GM12878 (cell line): Measurements from ENCODE around the gene GINM1. TPM values are rescaled to one million over a fixed set of nuclear protein-coding genes. Genes with fewer than 3 reads are reported as not detected.

ENCODE experiments used
- BCLAF1 ChIP-seq: fragments of 450-650 bp; IDR thresholded peaks from 2 replicates; pipeline ENCODE4 v1.6.1; 2017; ENCODE audit warnings: antibody characterized with exemption, mild to moderate bottlenecking, moderate library complexity
- BHLHE40 ChIP-seq, 2 experiments: fragments of 450-650 bp in 1 of 2; IDR thresholded peaks; 2 replicates each; pipeline ENCODE4 v1.6.1; 2011 to 2017; ENCODE audit warnings: low read depth in 2 of 2, borderline replicate concordance in 1 of 2, improper control_type of control experiment in 1 of 2, low read length in 1 of 2, mild to moderate bottlenecking in 1 of 2
- DPF2 ChIP-seq: fragments of 450-650 bp; IDR thresholded peaks from 2 replicates; pipeline ENCODE4 v1.6.1; 2017; ENCODE audit warnings: mild to moderate bottlenecking
- E4F1 ChIP-seq: fragments of 450-650 bp; IDR thresholded peaks from 2 replicates; pipeline ENCODE4 v1.6.1; 2018; ENCODE audit warnings: borderline replicate concordance, mild to moderate bottlenecking; ENCODE audit not compliant: partially characterized antibody
- HCFC1 ChIP-seq: fragments of 150-350 bp; IDR thresholded peaks from 2 replicates; pipeline ENCODE4 v1.6.1; 2014; ENCODE audit warnings: low read length
- IKZF2 ChIP-seq, 2 experiments: fragments of 450-650 bp; IDR thresholded peaks; 2 replicates each; pipeline ENCODE4 v1.6.1; 2017; ENCODE audit warnings: mild to moderate bottlenecking in 2 of 2, moderate library complexity in 2 of 2
- LARP7 ChIP-seq: fragments of 450-650 bp; IDR thresholded peaks from 2 replicates; pipeline ENCODE4 v1.6.1; 2017; ENCODE audit warnings: mild to moderate bottlenecking
- MYB ChIP-seq: fragments of 150-350 bp; IDR thresholded peaks from 2 replicates; pipeline ENCODE4 v1.6.1; 2014; ENCODE audit warnings: mild to moderate bottlenecking, low read depth, low read length, borderline replicate concordance
- NBN ChIP-seq: fragments of 450-650 bp; IDR thresholded peaks from 2 replicates; pipeline ENCODE4 v1.6.1; 2016
- NFIC ChIP-seq: IDR thresholded peaks from 2 replicates; pipeline ENCODE4 v1.6.1; 2012; ENCODE audit warnings: low read depth, mild to moderate bottlenecking, inconsistent platforms, low read length, moderate library complexity
- NKRF ChIP-seq: fragments of 450-650 bp; conservative IDR thresholded peaks from 2 replicates; pipeline ENCODE4 v1.6.1; 2017; ENCODE audit warnings: mild to moderate bottlenecking, moderate library complexity
- NR2C2 ChIP-seq: IDR thresholded peaks from 2 replicates; pipeline ENCODE4 v1.6.1; 2011; ENCODE audit warnings: borderline replicate concordance, low read depth; ENCODE audit not compliant: control insufficient read depth, insufficient read length
- SMARCA5 ChIP-seq: fragments of 450-650 bp; IDR thresholded peaks from 2 replicates; pipeline ENCODE4 v1.6.1; 2017; ENCODE audit warnings: mild to moderate bottlenecking
- TAF1 ChIP-seq: IDR thresholded peaks from 2 replicates; pipeline ENCODE4 v1.6.1; 2011; ENCODE audit warnings: mild to moderate bottlenecking, low read depth, low read length, borderline replicate concordance
- YY1 ChIP-seq: IDR thresholded peaks from 2 replicates; pipeline ENCODE4 v1.6.1; 2011; ENCODE audit warnings: low read depth, mild to moderate bottlenecking, low read length
- ZNF207 ChIP-seq: fragments of 450-650 bp; IDR thresholded peaks from 2 replicates; pipeline ENCODE4 v1.6.1; 2014; ENCODE audit warnings: antibody characterized with exemption, mild to moderate bottlenecking, borderline replicate concordance
- ZNF217 ChIP-seq: fragments of 450-650 bp; IDR thresholded peaks from 2 replicates; pipeline ENCODE4 v1.6.1; 2017; ENCODE audit warnings: antibody characterized with exemption, mild to moderate bottlenecking
- ZNF687 ChIP-seq: fragments of 450-650 bp; IDR thresholded peaks from 2 replicates; pipeline ENCODE4 v1.6.1; 2017; ENCODE audit warnings: mild to moderate bottlenecking, moderate library complexity
- polyA plus RNA-seq, 11 experiments: library from polyadenylated mRNA; depleted of rRNA in 4 of 11; unstranded in 6 of 11; stranded (reverse) in 5 of 11; fragments of >200 nt; fragmentation: Nextera tagmentation in 4 of 11; fragmentation: Illumina TruSeq in 1 of 11; extraction: Ambion mirVana in 4 of 11; extraction: Trizol in 1 of 11; gene quantifications; 1 replicate in 1 of 11; 2 replicates in 10 of 11; pipeline versions ENCODE4 v1.2.1 to v1.2.3, GENCODE V29; 2011 to 2016; ENCODE audit warnings: inconsistent platforms in 2 of 11, missing spikeins in 2 of 11, low read depth in 1 of 11
- total RNA-seq, 4 experiments: library from RNA; depleted of rRNA in 3 of 4; stranded (reverse); fragments of >200 nt in 3 of 4; fragmentation: Illumina TruSeq in 1 of 4; extraction: Trizol in 1 of 4; gene quantifications; 2 replicates each; pipeline versions ENCODE4 v1.2.1 to v1.2.3, GENCODE V29; 2013 to 2021

Gene GINM1
- total and polyA plus RNA-seq, 10 of the 15 experiments (the other 5 are each of a cell fraction or from before 2014, with no cell fraction given): 10.6 to 38.1 (median 30.8) TPM

- TF ChIP-seq E4F1 (no peak), SMARCA5 (0 out of 2 replicates have a peak, but pooled peaks have one; percentile 34), ZNF207 (peak; percentile 38; the same call in 1 of the 2 replicates), BHLHE40 (IDR thresholded peaks at IDR 0.05; ENCODE audit: borderline replicate concordance in 1 of 2, low read depth in 2 of 2, low read length in 1 of 2) (0 out of 4 replicates have a peak, but pooled peaks of 1 of the 2 experiments have one; percentile 5), YY1 (peak; percentile 94), ZNF217 (no peak), MYB (no peak), ZNF687 (peak; percentile 23; the same call in 1 of the 2 replicates), HCFC1 (no peak), NR2C2 (no peak), NFIC (no peak), LARP7 (peak; percentile 71), NKRF (peak; percentile 65), BCLAF1 (no peak), NBN (peak; percentile 15; the same call in 1 of the 2 replicates), IKZF2 (IDR thresholded peaks at IDR 0.05) (no peak; a peak in 1 of 4 replicates), DPF2 (0 out of 2 replicates have a peak, but pooled peaks have one; percentile 39), TAF1 (peak; percentile 57; the same call in 1 of the 2 replicates)
These were observed 427 bp downstream of the GINM1 start (continued) for GRCh38 chr6:149566410-149567193.
